HS-5 (cell line): Measurements from ENCODE around the gene SRP9.
"Not testable (repeated sequence)": the region's sequence is repeated elsewhere in the genome, so short reads cannot be mapped to it uniquely, and the experiment has no call there.

Experiments used
- DNase-seq: peaks from one replicate; pipeline ENCODE4 v3.0.0-alpha.2; 2012; ENCODE audit warnings: low read depth

The SRP9 gene

GRCh38 chr1:225776294-225776693 is 1.3 kb upstream of the SRP9 start:
- DNase-seq, result no peak

- no peak for DNase-seq
Observed at GRCh38 chr1:225777058-225777582, 506 bp upstream of the SRP9 start.

- DNase-seq, result no peak
Observed at GRCh38 chr1:225778337-225778669, 677 bp downstream of the SRP9 start.

DNA sequence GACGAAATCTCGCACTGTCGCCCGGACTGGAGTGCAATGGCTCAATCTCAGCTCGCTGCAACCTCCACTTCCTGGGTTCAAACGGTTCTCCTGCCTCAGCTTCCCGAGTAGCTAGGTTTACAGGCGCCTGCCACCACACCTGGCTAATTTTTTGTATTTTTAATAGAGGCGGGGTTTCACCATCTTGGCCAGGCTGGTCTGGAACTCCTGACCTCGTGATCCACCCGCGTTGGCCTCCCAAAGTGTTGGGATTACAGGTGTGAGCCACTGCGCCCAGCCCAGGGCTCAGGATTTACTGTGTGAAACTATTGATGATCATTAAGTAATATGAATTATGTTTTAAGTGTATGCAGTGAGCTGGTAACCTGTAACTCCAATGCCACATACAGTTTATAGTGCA is 1.5 kb downstream of the SRP9 start:
- DNase-seq, result not testable (repeated sequence)

- DNase-seq, result no peak
Observed at GRCh38 chr1:225780134-225780533, 2.5 kb downstream of the SRP9 start.

DNA sequence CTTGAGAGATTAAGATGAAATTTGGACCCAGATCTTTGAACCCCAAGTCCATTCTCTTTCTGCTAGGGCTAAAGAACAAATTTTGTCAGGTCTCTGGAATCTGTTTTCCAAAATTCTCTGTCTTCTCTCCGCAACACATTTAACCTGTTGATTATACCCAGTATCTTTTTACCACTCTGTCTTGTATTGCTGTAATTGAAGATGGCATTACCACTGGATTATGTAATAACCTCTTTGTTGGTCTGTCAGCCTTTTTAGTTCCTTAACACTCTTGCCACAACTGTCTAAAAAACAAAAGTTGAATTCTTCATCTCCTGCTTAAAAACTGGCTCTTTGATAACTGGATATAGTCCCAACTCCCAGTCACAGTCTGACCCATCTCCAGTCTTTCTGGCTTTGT is 3.0 kb downstream of the SRP9 start:
- no peak for DNase-seq

DNA sequence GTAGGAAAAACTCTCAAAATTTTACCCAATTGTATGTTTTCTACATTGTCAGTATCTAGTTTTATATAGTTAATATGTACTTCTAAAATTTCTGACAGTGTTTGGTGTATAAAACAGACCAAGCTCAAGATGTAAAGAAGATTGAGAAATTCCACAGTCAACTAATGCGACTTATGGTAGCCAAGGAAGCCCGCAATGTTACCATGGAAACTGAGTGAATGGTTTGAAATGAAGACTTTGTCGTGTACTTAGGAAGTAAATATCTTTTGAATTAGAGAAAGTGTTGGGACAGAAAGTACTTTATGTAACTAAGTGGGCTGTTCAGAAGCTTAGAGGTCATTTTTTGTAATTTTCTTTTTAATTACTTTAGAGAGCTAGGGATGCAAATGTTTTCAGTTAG is 11.5 kb downstream of the SRP9 start:
- not testable (repeated sequence) for DNase-seq

- no peak for DNase-seq
Observed at GRCh38 chr1:225794954-225795353, 17.3 kb downstream of the SRP9 start.

DNA sequence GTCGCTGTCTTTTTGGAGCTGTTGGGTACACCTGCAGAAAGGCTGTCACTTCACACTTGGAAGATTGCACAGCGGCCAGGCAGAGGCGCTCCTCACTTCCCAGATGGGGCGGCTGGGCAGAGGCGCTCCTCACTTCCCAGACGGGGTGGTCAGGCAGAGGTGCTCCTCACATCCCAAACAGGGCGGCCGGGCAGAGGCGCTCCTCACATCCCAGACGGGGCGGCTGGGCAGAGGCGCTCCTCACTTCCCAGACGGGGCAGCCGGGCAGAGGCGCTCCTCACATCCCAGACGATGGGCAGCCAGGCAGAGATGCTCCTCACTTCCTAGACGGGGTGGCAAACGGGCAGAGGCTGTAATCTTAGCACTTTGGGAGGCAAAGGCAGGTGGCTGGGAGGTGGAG is 18.5 kb downstream of the SRP9 start:
- not testable (repeated sequence) for DNase-seq

DNA sequence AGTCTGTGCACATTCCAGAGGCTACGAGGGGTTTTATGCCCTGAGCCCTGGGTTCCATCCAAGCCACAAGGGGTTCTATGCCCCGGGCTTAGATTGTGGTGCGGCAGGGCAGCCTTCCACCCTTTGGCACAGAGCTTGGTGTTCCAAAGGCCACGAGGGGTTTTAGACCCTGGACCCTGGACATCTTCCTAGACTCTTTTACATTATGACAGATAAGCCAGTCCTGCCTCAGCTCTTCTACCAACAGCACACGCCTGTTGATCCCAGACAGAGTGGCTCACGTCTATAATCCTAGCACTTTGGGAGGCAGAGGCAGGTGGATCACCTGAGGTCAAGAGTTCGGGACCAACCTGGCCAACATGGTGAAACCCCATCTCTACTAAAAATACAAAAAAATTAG is 23.5 kb downstream of the SRP9 start:
- not testable (repeated sequence) for DNase-seq

- DNase-seq, result no peak
Observed at GRCh38 chr1:225806249-225806648, 28.6 kb downstream of the SRP9 start.

DNA sequence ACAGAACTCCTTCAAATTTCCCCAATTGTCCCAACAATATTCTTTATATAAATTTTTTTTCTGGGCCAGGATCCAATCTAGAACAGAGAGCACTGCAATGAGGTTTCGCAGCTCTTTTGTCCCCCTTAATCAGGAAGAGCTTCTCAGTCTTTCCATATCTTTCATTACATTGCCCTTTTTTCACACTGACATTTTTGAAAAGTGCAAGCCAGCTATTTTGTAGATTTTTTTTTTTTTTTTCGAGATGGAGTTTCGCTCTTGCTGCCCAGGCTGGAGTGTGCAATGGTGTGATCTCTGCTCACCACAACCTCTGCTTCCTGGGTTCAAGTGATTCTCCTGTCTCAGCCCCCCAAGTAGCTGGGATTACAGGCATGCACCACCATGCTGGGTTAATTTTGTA is 29.1 kb downstream of the SRP9 start:
- DNase-seq, result not testable (repeated sequence)

GRCh38 chr1:225808136-225808535 is 30.5 kb downstream of the SRP9 start:
- no peak for DNase-seq

GRCh38 chr1:225809842-225810578 is 32.4 kb downstream of the SRP9 start, which contains the start of gene EPHX1:
Gene EPHX1, plus strand, starts transcription at chr1:225810124. Its CDS starts 18,606 bp downstream, at chr1:225828730.
- peak; percentile 67 for DNase-seq

DNA sequence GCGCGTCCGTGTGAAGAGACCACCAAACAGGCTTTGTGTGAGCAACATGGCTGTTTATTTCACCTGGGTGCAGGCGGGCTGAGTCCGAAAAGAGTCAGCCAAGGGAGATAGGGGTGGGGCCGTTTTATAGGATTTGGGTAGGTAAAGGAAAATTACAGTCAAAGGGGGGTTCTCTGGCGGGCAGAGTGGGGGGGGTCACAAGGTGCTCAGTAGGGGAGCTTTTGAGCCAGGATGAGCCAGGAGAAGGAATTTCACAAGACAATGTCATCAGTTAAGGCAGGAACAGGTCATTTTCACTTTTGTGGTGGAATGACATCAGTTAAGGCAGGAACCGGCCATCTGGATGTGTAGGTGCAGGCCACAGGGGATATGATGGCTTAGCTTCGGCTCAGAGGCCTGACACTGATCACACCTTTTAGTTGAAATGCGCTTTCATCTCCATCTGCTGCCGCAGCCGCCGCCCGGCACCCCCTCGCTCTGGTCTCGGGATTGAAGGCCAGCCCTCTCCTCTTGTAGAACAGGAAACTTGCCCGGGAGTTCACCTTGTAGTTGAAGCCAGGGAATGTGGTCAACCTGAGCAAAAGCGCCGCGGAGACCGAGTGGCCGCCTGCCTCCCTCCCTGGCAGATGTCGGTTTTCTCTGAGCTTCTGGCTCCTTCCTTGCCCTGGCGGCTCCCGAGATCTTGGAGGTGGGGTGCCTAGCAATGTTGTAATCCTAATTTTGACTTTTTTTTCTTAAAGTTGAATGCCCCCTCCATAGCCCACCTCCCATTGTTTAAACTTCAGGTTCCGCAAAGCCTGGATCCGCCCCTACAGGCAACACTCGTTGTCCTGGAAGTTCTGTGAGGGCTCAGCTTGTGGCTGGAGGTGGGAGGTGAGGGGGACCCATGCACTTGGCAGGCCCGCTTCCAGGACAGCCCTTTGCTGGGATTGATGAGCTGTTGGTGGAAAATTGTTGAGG is 33.2 kb downstream of the SRP9 start:
- DNase-seq, result not testable (repeated sequence)

- no peak for DNase-seq
Observed at GRCh38 chr1:225811622-225812487, 34.2 kb downstream of the SRP9 start.

- no peak for DNase-seq
Observed at GRCh38 chr1:225812488-225813213, 35.0 kb downstream of the SRP9 start.

DNA sequence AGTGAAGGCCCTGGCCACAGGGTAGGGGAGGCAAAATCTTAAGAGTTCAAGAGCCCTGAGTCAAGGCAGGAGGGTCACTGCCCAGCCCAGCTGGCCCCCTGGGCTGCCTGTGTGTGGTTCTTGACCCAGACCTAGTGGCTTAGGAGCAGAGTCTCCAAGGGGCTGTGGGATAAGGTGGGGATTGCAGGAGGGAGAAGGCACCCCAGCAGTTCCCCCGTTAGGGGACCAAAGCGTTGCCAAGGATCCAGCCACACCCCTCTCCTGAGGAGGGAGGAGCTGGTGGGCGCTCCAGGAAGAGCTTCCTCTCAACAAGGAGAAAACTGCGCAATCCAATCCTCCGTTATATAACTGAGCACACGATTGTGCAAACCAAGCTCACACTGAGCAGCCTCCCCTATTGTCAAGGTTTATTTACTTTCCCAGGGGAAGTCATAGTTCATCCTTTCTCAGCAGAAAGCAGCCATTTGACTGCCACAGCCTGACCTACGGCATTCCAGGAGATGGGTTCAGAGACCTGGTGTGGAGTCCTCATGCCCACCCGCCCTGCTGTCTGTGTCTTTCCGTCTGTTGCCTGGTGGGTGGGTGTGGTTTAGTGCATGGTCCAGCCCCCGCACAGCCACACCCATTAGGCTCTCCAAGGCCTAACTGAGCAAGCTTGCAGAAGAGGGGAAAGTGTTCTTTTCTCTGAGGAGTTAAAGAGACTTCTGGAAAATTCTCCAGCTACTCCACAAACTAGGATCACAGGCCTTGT is 35.8 kb downstream of the SRP9 start:
- DNase-seq, result no peak

- DNase-seq, result no peak
Observed at GRCh38 chr1:225814381-225814780, 36.8 kb downstream of the SRP9 start.

GRCh38 chr1:225815090-225815489 is 37.5 kb downstream of the SRP9 start:
- DNase-seq, result not testable (repeated sequence)
